Adrenal gland (tissue), 12 donors: ENCODE data around the gene PTGIR. TPM values are rescaled to one million over a fixed set of nuclear protein-coding genes. Genes with fewer than 3 reads are reported as not detected.
A peak's percentile ranks its signal among the peaks of the same experiment; 100 is the strongest.

Source experiments
- DNase-seq, 7 donors: peaks; one replicate each; pipeline ENCODE4 v3.0.0-alpha.2; 2019 to 2020
- H3K27ac ChIP-seq, 5 donors: fragments of 200-600 bp; sonication (generic) in 4 of 5; 1 replicate in 3 of 5; 2 replicates in 2 of 5; pipeline versions ENCODE4 v1.5.1 to v1.8.0; 2016 to 2020; ENCODE audit warnings: mild to moderate bottlenecking in 1 of 5
- H3K27me3 ChIP-seq: fragments of 200-600 bp; 2 replicates; pipeline ENCODE4 v1.8.0; 2021
- H3K36me3 ChIP-seq, 2 donors: fragments of 200-600 bp; replicated peaks in 1 of 2; 1 replicate in 1 of 2; 2 replicates in 1 of 2; pipeline versions ENCODE4 v1.5.1 to v1.8.0; 2018 to 2022
- H3K4me1 ChIP-seq, 2 donors: fragments of 200-600 bp; replicated peaks in 1 of 2; 1 replicate in 1 of 2; 2 replicates in 1 of 2; pipeline versions ENCODE4 v1.5.1 to v1.8.0; 2018 to 2021
- H3K4me3 ChIP-seq, 4 donors: fragments of 200-600 bp; sonication (generic) in 3 of 4; one replicate each; pipeline ENCODE4 v1.5.1; 2016 to 2018
- H3K9me3 ChIP-seq, 3 donors: fragments of 200-600 bp; sonication (generic) in 1 of 3; replicated peaks in 1 of 3; 1 replicate in 2 of 3; 2 replicates in 1 of 3; pipeline versions ENCODE4 v1.5.1 to v1.8.0; 2016 to 2021
- POLR2A ChIP-seq, 2 donors: fragments of 450-650 bp; IDR thresholded peaks; one replicate each; pipeline ENCODE4 v1.6.1; 2017; ENCODE audit warnings: antibody characterized with exemption in 2 of 2, mild to moderate bottlenecking in 2 of 2, moderate library complexity in 1 of 2
- WGBS, 4 donors: extraction: QIAGEN DNeasy Blood & Tissue Kit in 2 of 4; methylation state at CpG; one replicate each; pipeline versions ENCODE4 v1.1.5 to v1.1.7; 2013 to 2017; 5-methylcytosine and 5-hydroxymethylcytosine counted together
- intact Hi-C, 2 donors: fragments of 100-400 bp; cut with DNase I; formaldehyde crosslinking; loops; one replicate each; pipeline versions ENCODE4 v1.14.1 to v1.15.0; 2022 to 2023
- polyA plus RNA-seq, 3 donors: library from polyadenylated mRNA; stranded (reverse); fragments of 200-250 nt in 2 of 3; fragments of 350-450 nt in 1 of 3; fragmentation: Illumina TruSeq in 1 of 3; extraction: RNeasy Lipid Tissue Mini Kit (QIAGEN cat#74804) in 1 of 3; gene quantifications; one replicate each; pipeline ENCODE4 v1.2.3, GENCODE V29; 2013 to 2014
- total RNA-seq, 9 donors: library from RNA; depleted of rRNA in 4 of 9; stranded (reverse); fragments of >200 nt in 4 of 9; fragments of 120-200 nt in 1 of 9; fragmentation: NEBNext Ultra II Directional in 1 of 9; extraction: Animal tissue kit (Norgen Biotek cat#: 25700) in 1 of 9; gene quantifications; one replicate each; pipeline versions ENCODE4 v1.1.0 to v1.2.4, GENCODE V29; 2013 to 2023
- TF ChIP-seq, protein P1 (sequence below), 6 experiments: fragments of 450-650 bp in 4 of 6; fragments of 200-600 bp in 2 of 6; sonication (generic) in 1 of 6; IDR thresholded peaks; 1 replicate in 5 of 6; 2 replicates in 1 of 6; pipeline versions ENCODE4 v1.5.1 to v1.8.0; 2016 to 2021; ENCODE audit warnings: antibody characterized with exemption in 6 of 6, mild to moderate bottlenecking in 2 of 6, moderate library complexity in 1 of 6
- donor health status: healthy with polysubstance abuse.
- donor health status: Bipolar disorder and iron deficiency.
- donor health status: DM: yes; HTN: yes; CAD: no.
- donor health status: DM: no; HTN: no; CAD: no.
- donor health status: DM: no; HTN: no; CAD: no.
- donor health status: DM: yes; HTN: yes; CAD: no.

The PTGIR gene
- total and polyA plus RNA-seq, 12 donors: 0.94 to 24.8 (median 9.8) TPM

DNA sequence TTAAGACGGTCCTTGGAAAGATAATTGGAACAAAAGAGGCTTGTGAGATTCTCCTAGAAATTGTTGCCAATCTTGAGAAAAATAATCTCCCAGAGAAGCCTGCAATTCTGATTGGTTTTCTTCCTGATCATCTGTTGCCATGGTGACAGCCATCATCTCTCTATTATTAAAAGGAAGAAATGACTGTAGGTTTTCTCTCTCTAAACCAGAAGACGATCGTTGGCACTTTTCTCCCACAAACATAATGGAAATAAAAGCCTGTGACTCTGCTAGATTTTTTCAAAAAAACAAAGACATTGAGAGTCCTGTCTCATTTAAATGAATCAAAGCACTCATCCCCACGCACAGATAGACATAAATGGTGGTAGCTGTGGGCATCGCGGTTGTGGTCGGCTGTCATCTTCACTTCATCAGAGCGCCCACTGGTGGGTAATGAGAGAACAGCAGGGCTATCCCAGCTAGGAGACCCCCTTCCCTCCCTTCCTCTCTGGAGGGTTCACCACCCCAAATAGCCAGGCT lies 45.5 kb downstream of the PTGIR start:
- DNase-seq: peak in 1 of 7 donors; percentile 50
- Histone ChIP-seq H3K9me3 (no peaks in the 10 kb centered on the region), H3K4me1 (no peaks in the 10 kb centered on the region), H3K36me3 (no peaks in the 10 kb centered on the region), H3K27me3 (no peaks in the 10 kb centered on the region), H3K27ac (no peak overlapping the region), H3K4me3 (no peak overlapping the region)
- WGBS, 4 donors: 27 to 57% (median 45%) methylated on average over 8 of the region's 8 CpGs
- TF ChIP-seq, protein P1, sequence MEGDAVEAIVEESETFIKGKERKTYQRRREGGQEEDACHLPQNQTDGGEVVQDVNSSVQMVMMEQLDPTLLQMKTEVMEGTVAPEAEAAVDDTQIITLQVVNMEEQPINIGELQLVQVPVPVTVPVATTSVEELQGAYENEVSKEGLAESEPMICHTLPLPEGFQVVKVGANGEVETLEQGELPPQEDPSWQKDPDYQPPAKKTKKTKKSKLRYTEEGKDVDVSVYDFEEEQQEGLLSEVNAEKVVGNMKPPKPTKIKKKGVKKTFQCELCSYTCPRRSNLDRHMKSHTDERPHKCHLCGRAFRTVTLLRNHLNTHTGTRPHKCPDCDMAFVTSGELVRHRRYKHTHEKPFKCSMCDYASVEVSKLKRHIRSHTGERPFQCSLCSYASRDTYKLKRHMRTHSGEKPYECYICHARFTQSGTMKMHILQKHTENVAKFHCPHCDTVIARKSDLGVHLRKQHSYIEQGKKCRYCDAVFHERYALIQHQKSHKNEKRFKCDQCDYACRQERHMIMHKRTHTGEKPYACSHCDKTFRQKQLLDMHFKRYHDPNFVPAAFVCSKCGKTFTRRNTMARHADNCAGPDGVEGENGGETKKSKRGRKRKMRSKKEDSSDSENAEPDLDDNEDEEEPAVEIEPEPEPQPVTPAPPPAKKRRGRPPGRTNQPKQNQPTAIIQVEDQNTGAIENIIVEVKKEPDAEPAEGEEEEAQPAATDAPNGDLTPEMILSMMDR (IDR thresholded peaks at IDR 0.05): peak in 3 of 6 experiments; percentile 10 to 46 (median 28)
- TF ChIP-seq POLR2A (IDR thresholded peaks at IDR 0.05): no peak
- intact Hi-C loops: no loop called here

DNA sequence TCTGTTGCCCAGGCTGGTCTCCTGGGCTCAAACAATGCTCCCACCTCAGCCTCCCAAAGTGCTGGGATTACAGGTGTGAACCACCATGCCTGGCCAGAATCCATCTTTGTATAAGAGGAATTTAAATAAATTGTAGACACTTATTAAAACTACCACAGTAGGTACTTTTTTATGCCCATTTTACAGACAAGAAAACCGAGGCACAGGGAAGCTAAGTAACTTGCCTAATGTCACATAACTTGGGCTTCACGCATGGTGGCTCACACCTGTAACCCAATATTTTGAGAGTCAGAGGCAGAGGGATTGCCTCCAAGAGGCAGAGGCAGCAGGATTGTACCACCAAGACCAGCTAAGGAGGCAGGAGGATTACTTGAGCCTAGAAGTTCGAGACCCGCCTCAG lies 46.4 kb downstream of the PTGIR start:
- no peak for TF ChIP-seq POLR2A (IDR thresholded peaks at IDR 0.05)
- TF ChIP-seq, protein P1 (IDR thresholded peaks at IDR 0.05): no peak
- 93 to 100% (median 95%) methylated on average over 4 of the region's 4 CpGs for WGBS, 4 donors
- H3K27me3 ChIP-seq: no peaks in the 10 kb centered on the region
- H3K9me3 ChIP-seq: no peaks in the 10 kb centered on the region
- H3K4me3 ChIP-seq: no peak overlapping the region
- DNase-seq: peak in 1 of 7 donors; percentile 33
- no peaks in the 10 kb centered on the region for H3K36me3 ChIP-seq
- no peaks in the 10 kb centered on the region for H3K4me1 ChIP-seq
- no peak overlapping the region for H3K27ac ChIP-seq
- intact Hi-C loops: no loop called here

DNA sequence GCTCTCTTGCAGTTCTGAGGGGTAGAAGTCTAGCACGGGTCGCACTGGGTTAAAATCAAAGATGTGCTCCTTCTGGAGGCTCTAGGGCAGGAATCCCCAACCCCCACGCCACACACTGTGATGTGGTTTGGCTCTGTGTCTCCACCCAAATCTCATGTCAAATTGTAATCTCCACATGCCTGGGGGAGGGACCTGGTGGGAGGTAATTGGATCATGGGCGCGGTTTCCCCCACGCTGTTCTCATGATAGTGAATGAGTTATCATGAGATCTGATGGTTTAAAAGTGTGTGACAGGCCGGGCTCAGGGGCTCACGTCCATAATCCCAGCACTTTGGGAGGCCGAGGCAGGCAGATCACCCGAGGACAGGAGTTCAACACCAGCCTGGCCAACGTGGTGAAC lies 50.4 kb downstream of the PTGIR start:
- Histone ChIP-seq H3K27ac (no peak overlapping the region), H3K4me1 (no peaks in the 10 kb centered on the region), H3K4me3 (no peak overlapping the region), H3K27me3 (no peaks in the 10 kb centered on the region), H3K36me3 (no peaks in the 10 kb centered on the region), H3K9me3 (no peaks in the 10 kb centered on the region)
- TF ChIP-seq POLR2A (IDR thresholded peaks at IDR 0.05): no peak
- TF ChIP-seq, protein P1 (IDR thresholded peaks at IDR 0.05): no peak
- DNase-seq: peak in 1 of 7 donors; percentile 23
- intact Hi-C loops: no loop called here
- 74 to 92% (median 77%) methylated on average over 8 to 11 of the region's 11 CpGs for WGBS, 4 donors

DNA sequence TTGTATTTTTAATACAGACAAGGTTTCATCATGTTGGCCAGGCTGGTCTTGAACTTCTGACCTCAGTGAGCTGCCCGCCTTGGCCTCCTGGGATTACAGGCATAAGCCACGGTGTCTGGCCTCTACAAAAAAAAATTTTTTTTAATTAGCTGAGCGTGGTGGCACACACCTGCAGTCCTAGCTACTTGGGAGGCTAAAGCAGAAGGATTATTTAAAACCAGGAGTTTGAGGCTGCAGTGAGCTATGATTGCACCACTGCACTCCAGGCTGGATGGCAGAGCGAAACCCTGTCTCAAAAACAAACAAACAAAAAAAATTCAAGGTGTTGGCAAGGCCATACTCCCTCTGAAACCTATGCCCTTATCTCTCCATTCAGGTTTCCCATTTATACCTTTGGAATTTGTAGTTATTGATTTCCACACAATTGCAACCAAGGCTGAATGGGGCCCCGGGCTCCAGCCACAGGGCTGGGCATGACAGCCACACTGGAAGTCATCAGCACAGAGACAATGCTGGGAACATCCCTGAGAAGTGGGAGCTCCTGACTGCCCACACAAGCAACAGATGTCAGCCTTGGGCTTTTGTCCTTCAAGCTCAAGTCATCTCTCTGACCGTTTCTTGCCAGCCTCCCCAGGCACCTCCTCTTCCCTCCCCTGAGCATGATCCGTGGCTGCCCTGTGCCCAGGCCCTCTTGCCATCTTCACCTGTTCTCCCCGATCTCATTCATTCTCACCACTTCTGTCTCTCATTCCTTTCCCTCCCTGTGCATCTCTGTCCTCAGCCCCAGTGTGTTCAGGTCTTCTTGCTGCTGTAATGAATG lies 51.0 kb downstream of the PTGIR start:
- Histone ChIP-seq H3K4me1 (no peaks in the 10 kb centered on the region), H3K4me3 (no peak overlapping the region), H3K9me3 (no peaks in the 10 kb centered on the region), H3K27ac (no peak overlapping the region), H3K27me3 (no peaks in the 10 kb centered on the region), H3K36me3 (no peaks in the 10 kb centered on the region)
- intact Hi-C loops: no loop called here
- WGBS, 4 donors: 74 to 81% (median 78%) methylated on average over 8 of the region's 8 CpGs
- DNase-seq: peak in 1 of 7 donors; percentile 23
- TF ChIP-seq, protein P1 (IDR thresholded peaks at IDR 0.05): no peak
- no peak for TF ChIP-seq POLR2A (IDR thresholded peaks at IDR 0.05)
